RCC 7860 (cell line): ENCODE data around the gene TOR1AIP2.
"Not testable (repeated sequence)": the region's sequence is repeated elsewhere in the genome, so short reads cannot be mapped to it uniquely, and the experiment has no call there.

Experiments
- DNase-seq: peaks from one replicate; pipeline ENCODE4 v3.0.0-alpha.2; 2015; ENCODE audit warnings: low spot score
- FAIRE-seq: peaks from 2 replicates; lab custom pipeline; 2012; peaks lifted over from hg19 to GRCh38; lab: Jason Lieb, UNC

Gene TOR1AIP2

DNA sequence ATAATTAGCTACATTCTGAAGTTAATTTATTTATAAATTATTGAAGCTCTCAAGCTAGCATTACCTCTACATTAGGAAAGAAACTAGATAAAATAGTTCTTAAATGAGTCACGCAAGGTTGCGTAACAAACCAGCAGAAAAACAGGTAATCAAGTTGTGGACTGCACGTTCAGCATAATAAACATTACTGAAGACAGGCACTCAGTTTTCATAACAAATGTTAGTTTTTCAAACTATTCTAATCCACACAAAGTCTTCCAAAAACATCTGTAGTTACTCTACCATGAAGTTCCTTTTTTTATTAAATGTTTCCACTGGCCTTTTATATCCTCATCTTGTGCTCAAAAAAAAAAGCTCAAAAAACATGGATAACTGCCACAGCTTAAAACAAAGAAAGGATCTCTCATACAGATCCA is 1.3 kb downstream of the TOR1AIP2 start:
- peak; percentile 15 for DNase-seq
- FAIRE-seq, result no peak

DNA sequence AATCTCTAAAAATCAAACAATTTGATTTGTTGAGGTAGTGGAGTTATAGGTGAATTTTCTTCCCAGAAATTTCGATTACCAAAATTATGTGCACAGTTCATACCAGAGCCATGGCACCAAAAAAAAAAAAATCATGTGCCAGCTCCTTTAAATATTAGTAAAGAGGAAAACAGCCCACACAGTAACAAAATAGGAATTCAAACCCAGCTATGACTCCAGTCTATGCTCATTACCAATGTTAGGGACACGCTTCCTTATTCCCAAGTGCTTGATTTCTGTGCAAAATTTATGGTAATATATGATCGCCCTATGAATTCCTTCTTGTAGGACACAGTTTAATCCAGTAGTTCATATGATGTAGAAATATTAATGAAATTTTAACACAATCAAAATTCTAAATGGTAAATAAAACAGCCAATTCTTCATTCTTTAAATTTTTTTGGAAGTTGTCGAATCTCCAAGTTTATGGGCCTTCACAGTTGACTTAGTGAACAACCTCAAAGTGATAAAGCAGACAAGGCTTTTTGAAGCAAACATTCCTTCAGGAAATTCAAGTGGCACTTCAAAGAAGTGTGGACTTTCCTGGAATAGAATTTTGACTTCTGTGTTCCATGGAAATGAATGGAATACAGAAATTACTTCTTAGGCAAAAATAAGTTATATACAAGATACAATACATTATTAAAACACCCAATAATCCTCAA is 1.9 kb downstream of the TOR1AIP2 start:
- FAIRE-seq (no peak), DNase-seq (no peak)

DNA sequence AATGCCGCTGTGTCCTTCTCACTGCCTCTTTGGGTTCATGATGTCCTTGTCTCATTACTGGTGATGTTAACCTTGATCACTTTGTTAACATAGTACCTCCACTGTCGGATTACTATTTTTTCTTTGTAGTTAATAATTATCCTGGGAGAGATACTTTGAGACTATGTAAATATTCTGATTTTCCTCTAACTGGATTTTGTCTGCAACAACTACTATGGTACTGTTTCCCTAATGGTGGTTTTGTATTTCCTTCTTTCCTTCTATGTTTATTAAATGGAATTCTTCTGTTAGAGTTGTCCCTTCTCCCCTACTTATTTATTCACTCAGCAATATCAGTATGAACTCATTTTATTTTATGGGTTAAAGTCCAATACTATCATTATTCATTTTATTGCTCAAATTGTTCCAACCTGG is 4.2 kb downstream of the TOR1AIP2 start:
- DNase-seq (no peak), FAIRE-seq (no peak)

DNA sequence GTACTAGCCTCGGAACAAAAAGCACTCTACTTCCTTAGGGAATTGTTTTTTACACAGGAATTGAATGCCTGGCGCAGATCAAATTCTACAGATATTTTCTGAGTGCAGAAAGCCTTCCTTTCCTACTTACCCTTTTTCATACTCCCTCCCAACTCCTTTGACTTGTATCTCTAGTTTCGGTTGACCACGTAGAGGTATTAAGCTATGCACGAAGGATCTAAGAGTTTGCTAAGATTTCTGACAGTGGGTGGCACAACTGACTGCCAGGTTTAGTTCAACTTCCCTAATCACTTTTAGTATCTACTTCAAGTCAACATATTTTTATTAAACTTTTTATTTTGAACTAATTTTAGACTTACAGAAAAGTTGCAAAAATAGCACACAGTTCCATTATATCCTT is 5.0 kb downstream of the TOR1AIP2 start:
- DNase-seq, result no peak
- FAIRE-seq, result no peak

DNA sequence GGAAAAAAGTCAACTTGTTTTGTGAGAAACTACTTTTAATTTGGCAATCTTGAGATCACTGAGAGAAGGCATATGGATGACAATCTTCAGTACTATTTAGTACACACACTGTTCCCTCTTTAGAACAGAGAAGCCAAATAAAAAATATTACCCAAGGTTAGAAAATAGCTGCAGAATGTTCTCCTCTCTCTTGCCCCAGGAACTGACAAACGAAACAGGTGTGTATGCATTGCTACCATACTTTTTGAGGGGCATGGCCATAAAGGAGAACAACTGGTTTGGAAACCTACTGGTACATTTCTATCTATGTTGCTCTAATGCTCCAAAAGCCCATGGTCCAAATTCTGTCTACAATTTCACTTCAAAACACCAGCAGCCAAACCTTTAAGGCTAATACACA is 5.7 kb downstream of the TOR1AIP2 start:
- FAIRE-seq (no peak), DNase-seq (no peak)

DNA sequence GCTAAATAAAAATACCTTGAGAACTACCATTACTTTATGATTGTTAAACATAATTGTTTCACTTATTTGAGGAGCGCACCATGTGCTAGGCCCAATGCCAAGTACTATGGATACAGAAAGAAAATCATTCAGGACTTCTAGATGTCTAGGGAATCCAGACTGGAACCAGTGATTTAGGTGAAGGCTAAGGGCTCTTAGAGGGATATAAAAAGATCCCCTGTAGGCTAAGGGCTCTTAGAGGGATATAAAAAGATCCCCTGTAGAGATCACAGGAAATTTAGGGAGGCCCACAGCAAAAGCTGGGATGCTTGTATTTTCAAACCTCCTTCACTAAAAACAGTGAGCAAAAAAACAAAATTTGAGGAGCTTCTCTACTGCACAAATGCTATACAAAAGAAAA is 6.7 kb downstream of the TOR1AIP2 start:
- DNase-seq, result no peak

DNA sequence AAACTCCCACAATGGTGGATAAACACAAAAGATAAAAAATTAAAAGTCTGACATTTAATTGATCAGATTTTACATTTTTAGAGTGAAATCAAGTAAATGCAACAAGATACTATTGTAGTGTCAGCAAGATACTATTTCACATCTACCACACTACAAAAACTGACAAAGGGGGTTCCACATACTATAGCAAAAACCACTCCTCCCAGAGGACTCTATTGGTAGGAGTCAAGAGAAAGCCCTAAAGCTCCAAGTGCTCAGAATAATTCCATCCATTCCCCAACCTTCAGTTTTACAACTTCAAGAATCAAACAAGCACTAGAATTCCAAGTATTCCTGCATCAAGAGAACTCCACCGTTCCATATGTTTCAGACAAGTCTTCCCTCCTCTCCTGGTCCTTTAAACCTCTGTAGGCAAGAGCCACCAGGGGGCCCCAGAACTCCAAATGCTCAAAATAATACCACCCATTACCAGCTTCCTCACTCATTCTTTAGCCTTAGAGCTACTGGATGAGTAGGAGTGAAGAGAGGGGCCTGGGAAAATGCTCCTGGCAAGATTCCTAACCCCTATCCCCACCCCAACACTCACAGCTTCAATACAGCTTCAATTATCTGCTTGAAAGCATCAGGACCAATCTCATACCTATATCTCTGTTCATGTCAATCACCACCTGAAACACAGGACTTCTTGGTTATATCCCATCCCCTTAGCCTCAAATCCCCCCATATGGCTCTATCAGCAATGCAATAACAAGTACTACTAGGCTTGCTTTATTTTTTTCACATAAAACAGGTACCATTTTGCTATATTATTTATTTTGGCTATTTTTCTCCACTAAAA is 9.9 kb downstream of the TOR1AIP2 start:
- peak; percentile 10 for FAIRE-seq

More for the DNA sequence above, 6.7 kb downstream of the TOR1AIP2 start:
- FAIRE-seq, result no peak

DNA sequence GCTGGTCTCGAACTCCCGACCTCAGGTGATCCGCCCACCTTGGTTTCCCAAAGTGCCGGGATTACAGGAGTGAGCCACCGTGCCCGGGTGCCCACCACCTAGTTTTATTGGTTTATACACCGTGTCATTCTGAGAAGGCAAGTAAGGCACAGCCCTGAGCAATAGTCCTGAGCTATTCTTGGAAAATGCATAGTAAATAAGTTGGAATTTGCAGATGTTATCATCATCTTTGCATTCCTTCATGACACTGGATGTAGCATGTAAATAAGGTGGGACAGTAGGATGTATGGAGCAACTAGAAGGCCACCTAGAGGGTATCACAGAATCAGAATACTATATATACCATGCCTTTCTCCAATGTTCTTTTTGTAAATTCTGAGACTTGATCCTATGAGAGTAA is 11.0 kb downstream of the TOR1AIP2 start:
- FAIRE-seq (no peak), DNase-seq (no peak)

More for the DNA sequence above, 9.9 kb downstream of the TOR1AIP2 start:
- DNase-seq, result peak; percentile 36

DNA sequence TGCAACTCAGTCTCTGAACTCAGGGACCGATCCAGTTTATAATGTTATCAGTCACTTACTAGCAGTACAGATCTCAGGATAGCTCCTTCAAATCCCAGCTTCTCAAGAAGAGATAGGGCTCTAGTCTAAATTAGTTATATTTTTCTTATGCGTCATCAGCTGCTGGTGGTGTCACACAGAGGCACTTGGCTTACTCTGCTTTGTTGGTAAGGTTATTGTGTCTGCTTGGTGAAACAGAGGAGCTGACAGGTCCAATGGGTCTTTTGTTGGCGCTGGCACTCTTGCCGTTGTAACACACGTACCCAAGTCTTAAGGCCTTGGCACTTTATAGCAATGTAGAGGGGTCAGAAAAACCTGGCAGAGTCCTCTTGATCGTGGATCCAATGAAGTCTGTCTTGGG is 12.2 kb downstream of the TOR1AIP2 start:
- DNase-seq (no peak), FAIRE-seq (no peak)

DNA sequence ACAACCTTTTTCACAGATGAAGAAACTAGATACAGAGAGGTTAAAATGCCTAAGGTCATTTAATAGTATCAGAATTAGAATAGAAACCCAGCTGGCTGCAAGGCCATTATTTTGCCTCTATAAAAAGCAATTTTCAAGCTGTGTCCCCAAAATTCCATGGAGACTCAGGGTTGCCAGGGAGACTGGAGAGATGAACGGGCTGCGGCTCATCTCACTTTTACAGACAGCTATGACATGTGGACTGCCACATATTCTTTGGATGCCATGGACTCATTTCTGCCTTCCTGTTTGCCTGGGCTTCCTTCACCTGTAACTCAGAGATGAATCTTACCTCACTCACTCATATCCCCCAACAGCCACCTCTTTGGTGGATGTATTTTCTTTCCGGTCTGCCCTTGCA is 17.0 kb downstream of the TOR1AIP2 start:
- FAIRE-seq (no peak), DNase-seq (no peak)

DNA sequence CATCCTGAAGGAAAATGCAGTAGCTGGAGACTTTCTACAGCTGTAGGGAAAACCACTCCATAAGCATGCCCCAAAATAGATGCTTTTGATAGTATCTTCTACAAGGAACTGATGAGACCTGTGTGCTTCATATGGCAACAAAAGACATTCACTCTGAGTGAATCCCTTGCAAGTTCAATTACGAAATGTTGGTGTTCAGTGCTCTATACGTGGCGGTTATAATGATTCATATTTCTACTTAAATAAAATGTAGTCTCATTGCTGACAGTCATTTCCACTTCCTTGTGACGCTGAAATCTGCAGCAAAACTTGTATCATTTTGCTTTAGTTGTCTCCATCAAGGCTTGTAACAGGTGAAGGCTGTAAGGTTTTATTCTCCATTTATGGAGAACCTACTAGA is 20.6 kb downstream of the TOR1AIP2 start:
- FAIRE-seq, result no peak
- DNase-seq, result no peak

DNA sequence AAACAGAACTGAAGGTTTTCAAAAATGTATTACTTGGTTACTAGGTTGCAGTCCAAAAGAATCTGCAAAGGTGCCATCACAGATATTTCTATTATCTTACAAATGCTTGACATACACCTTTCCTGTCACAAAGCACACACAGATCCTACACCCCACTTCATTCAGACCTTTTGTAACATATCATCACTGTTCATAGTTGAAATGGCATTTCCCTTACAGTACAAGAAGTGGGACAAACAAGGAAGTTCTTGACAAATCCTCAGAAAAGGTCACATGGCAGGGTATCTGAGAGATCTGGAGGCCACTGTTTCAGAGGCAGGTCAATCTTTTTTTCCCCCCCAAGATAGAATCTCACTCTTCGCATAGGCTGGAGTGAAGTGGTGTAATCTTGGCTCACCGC is 21.3 kb downstream of the TOR1AIP2 start:
- FAIRE-seq (no peak), DNase-seq (no peak)

DNA sequence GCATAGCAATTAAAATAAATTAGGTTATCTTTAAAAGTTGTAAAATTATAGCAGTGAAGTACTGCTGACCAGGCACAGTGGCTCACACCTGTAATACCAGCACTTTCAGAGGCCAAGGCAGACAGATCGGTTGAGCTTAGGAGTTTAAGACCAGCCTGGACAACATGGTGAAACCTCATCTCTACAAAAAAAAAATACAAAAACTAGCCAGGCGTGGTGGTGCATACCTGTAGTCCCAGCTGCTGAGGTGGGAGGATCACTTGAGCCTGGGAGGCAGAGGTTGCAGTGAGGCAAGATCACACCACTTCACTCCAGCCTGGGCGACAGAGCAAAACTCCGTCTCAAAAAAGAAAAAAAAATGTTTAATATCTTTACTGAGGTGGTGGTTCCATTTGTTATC is 21.8 kb downstream of the TOR1AIP2 start:
- not testable (repeated sequence) for DNase-seq, FAIRE-seq

DNA sequence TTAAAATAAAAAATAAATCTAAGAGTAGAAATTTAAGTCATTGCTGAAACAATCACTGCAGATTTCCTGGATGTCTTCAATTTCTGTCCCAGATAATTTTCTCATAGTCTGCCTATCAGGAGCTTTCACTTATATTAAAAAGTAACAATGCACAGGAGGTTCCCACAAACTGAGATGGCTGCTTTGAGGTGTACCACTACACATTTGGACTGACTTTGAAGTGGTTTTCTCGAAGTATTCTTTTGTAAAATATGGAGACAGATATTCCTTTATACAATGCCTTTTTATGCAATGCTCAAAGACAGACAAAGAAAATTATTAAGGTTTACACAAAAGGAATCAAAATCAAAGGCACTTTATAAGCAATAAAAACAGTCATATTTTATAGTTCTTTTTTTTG is 24.5 kb downstream of the TOR1AIP2 start:
- DNase-seq (no peak), FAIRE-seq (no peak)

DNA sequence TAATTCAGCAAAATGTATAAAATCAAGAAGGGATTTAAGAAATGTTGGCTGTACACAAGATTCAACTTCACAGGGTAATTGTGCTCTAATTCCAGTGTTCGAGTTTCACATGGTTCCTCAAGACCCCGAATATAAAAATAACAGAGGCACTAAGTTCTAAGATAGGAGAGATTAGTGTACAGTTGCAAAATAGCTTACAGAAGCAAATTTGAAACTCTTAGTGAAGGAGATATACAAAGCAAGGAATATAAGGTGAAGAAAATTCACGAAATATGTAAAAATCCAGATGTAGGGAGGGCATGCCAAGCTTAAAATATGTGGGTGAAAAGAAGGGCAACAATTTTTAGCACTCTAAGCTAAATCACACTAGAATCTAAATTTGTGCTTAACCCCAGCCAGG is 29.4 kb downstream of the TOR1AIP2 start:
- FAIRE-seq, result no peak

DNA sequence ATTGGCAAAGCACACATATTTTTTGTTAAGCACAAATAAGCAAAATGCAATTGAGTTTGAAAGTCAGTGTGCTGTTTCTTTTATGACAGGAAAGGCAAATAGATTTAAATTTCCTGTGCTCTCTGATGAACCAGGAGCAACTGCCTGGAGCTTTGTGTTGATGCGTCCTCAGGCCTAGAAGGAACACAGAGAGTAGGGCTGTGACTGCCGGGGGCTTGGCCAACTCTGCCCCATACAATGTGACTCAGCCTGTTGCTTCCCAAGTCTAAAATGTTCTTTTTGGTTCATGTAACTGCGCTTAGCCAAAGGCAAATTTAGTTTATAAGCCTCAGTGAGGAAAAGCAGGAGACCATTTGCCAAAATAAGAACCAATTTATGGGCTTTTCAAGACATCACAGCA is 37.5 kb downstream of the TOR1AIP2 start:
- FAIRE-seq (no peak), DNase-seq (no peak)

More for the DNA sequence above, 29.4 kb downstream of the TOR1AIP2 start:
- no peak for DNase-seq

DNA sequence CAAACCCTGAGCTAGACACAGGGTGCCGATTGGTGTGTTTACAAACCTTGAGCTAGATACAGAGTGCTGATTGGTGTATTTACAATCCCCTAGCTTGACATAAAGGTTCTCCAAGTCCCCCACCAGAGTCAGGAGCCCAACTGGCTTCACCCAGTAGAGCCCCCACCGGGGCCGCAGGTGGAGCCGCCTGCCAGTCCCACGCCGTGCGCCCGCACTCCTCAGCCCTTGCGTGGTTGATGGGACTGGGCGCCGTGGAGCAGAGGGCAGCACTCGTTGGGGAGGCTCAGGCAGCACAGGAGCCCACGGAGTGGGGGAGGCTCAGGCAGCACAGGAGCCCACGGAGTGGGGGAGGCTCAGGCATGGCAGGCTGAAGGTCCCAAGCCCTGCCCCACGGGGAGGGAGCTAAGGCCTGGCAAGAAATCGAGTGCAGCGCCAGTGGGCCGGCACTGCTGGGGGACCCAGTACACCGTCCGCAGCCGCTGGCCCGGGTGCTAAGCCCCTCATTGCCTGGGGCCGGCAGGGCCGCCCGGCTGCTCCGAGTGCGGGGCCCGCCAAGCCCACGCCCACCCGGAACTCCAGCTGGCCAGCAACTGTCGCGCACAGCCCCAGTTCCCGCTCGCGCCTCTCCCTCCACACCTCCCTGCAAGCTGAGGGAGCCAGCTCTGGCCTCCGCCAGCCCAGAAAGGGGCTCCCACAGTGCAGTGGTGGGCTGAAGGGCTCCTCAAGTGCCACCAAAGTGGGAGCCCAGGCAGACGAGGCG is 40.7 kb downstream of the TOR1AIP2 start:
- not testable (repeated sequence) for DNase-seq, FAIRE-seq

DNA sequence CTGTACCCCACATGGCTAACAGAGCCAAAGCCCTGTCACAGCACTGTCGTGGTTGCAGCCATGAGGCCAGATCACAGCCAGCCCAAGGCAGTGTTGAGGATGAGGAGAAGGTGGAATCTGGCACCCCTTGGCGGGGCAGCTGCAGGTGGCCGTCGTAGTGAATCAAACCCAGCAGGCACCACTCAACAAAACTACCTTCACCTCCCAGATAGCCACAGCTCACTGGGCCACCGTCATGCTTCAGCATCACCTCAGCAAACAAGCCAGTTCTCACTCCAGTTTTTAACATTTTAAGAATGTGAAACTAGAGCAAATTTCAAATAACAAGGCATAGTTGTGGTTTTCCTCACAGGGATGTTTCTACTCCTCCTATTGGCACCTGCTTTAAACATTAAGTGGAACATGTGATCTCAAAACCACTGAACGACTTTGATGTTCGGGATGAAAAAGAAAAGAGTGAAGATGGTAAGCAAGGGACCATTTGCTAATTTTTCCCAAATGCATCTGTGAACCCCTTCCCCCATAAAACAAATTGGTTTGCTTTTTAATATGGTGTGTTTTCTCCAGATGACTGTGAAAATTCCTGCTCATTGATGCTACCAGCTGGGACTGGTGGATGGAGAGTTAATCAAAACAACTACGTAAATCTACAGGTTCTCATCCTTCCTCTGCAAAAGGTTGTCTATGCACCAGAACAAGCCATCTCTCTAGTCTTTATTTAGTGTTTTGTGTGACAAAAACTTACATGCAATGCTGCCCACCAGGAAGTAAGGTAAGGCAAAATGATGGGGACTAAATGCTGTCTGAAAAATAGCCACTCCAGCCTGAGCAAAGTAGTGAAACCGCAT is 45.5 kb downstream of the TOR1AIP2 start:
- no peak for FAIRE-seq
- no peak for DNase-seq

DNA sequence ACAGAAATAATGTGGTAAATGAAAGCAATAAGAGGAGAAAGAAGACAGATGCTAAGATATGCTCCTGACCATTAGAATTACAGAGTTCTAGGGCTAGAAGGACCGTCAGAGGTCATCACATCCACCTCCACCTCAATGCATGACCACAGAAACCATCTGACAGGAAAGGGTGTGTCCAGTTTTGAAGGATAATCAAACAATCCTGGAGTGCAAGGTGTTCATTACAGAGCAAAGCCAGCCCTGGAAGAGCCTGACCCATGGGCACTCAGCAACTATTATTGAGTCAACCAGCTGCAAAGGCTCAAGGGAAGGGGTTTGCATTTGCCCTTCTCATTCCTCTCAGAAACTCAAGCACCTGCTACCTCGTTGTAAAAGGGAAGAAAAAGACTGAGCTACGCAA is 46.4 kb downstream of the TOR1AIP2 start:
- no peak for DNase-seq
- FAIRE-seq, result no peak

DNA sequence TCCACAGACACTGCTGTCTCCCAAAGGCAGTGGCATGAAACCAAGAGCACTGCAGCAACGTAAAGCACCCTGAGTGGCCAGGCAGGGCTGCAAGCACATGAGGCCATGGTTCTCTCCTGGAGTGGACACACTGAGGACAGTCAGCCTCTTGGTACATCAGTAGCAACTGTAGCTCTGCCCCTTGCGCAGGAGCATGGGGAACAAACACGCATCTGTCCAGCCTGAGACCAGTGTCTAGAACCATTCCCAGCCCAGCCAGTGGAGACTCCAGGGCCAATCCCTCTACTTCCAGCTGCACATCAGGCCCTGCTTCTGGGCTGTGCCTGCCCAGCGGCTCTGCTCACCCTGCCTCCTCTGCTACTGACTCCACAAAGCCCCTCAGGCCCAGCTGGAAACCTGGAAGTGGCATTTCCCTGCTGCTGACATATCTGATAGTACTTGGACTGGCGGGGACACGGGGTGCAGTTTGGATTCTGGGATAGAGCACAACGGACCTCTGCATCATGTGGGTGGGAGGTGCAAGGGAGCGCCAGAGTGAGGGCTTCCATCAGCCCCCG is 49.0 kb downstream of the TOR1AIP2 start:
- DNase-seq (no peak), FAIRE-seq (no peak)
